H1 (cell line): ENCODE results near the gene SHCBP1L. TPM values are rescaled to one million over a fixed set of nuclear protein-coding genes. Genes with fewer than 3 reads are reported as not detected.
A peak's percentile ranks its signal among the peaks of the same experiment; 100 is the strongest.

Experiments
- CTCF ChIA-PET: fragments of 300-600 bp; sonication (Branson Sonifier 250); formaldehyde crosslinking; loops from one replicate; lab custom pipeline; 2021; ENCODE audit not compliant: partially characterized antibody; lab: Charles Lee
- POLR2A ChIA-PET: fragments of 300-600 bp; sonication (Branson Sonifier 250); formaldehyde crosslinking; loops from one replicate; lab custom pipeline; 2021; ENCODE audit warnings: inconsistent platforms; ENCODE audit not compliant: partially characterized antibody; lab: Charles Lee
- DNase-seq, 2 experiments: peaks; one replicate each; pipeline versions ENCODE4 v3.0.0 to v3.0.0-alpha.2; 2010 to 2022; ENCODE audit warnings: low spot score in 2 of 2, low read depth in 1 of 2, mixed read lengths in 1 of 2
- FAIRE-seq: peaks from 2 replicates; lab custom pipeline; 2011; peaks lifted over from hg19 to GRCh38; lab: Jason Lieb, UNC
- H2AFZ ChIP-seq: 2 replicates; pipeline ENCODE4 v1.8.1; 2012; ENCODE audit warnings: low read length, inconsistent platforms
- H2AK5ac ChIP-seq: 2 replicates; pipeline ENCODE4 v1.6.1; 2013; ENCODE audit warnings: low read depth, low read length
- H2BK120ac ChIP-seq: replicated peaks from 2 replicates; pipeline ENCODE3; 2013; ENCODE audit warnings: low read depth, low read length, inconsistent platforms
- H2BK12ac ChIP-seq: 2 replicates; pipeline ENCODE4 v1.6.1; 2013; ENCODE audit warnings: low read depth, low read length
- H2BK15ac ChIP-seq: 2 replicates; pipeline ENCODE4 v1.6.1; 2013; ENCODE audit warnings: low read length
- H2BK20ac ChIP-seq: 2 replicates; pipeline ENCODE4 v1.6.1; 2013; ENCODE audit warnings: low read length
- H2BK5ac ChIP-seq: 2 replicates; pipeline ENCODE4 v1.6.1; 2013; ENCODE audit warnings: low read depth, low read length
- H3K14ac ChIP-seq: 2 replicates; pipeline ENCODE4 v1.6.1; 2013; ENCODE audit warnings: inconsistent platforms; ENCODE audit not compliant: insufficient read length
- H3K18ac ChIP-seq: 2 replicates; pipeline ENCODE4 v1.6.1; 2013; ENCODE audit warnings: low read length; ENCODE audit errors: extremely low read depth
- H3K23ac ChIP-seq: 2 replicates; pipeline ENCODE4 v1.6.1; 2013; ENCODE audit warnings: inconsistent platforms; ENCODE audit not compliant: insufficient read length
- H3K23me2 ChIP-seq: 2 replicates; pipeline ENCODE4 v1.6.1; 2013; ENCODE audit warnings: low read depth, low read length
- H3K27ac ChIP-seq: 2 replicates; pipeline ENCODE4 v1.6.1; 2011; ENCODE audit warnings: low read depth, low read length, inconsistent platforms
- H3K27me3 ChIP-seq, 4 experiments: replicated peaks in 1 of 4; 1 replicate in 1 of 4; 2 replicates in 3 of 4; pipeline versions ENCODE4 v1.6.1 to v1.8.1; 2011 to 2013; ENCODE audit warnings: low read length in 3 of 4, mild to moderate bottlenecking in 3 of 4, inconsistent platforms in 2 of 4, mixed read lengths in 2 of 4, moderate library complexity in 1 of 4; ENCODE audit not compliant: control insufficient read depth in 3 of 4, insufficient read depth in 3 of 4; ENCODE audit errors: extremely low read depth in 1 of 4
- H3K36me3 ChIP-seq, 4 experiments: 2 replicates each; pipeline versions ENCODE4 v1.6.1 to v1.8.1; 2011 to 2013; ENCODE audit warnings: mild to moderate bottlenecking in 4 of 4, low read length in 3 of 4, moderate library complexity in 2 of 4, control low read depth in 1 of 4, inconsistent platforms in 1 of 4; ENCODE audit not compliant: insufficient read depth in 4 of 4, control insufficient read depth in 2 of 4
- H3K4ac ChIP-seq: replicated peaks from 2 replicates; pipeline ENCODE3; 2013; ENCODE audit warnings: low read length, low read depth, mixed read lengths, inconsistent platforms; ENCODE audit not compliant: insufficient read length
- H3K4me1 ChIP-seq, 4 experiments: replicated peaks in 1 of 4; 1 replicate in 1 of 4; 2 replicates in 3 of 4; pipeline versions ENCODE4 v1.6.1 to v1.8.1; 2011 to 2013; ENCODE audit warnings: low read length in 3 of 4, inconsistent platforms in 2 of 4, mixed read lengths in 1 of 4; ENCODE audit not compliant: insufficient read depth in 4 of 4, control insufficient read depth in 3 of 4
- H3K4me2 ChIP-seq, 2 experiments: 2 replicates each; pipeline versions ENCODE4 v1.6.1 to v1.8.1; 2011 to 2013; ENCODE audit warnings: low read depth in 2 of 2, low read length in 2 of 2, control low read depth in 1 of 2, inconsistent platforms in 1 of 2, mild to moderate bottlenecking in 1 of 2; ENCODE audit not compliant: insufficient read depth in 1 of 2
- H3K4me3 ChIP-seq, 4 experiments: fragments of 200-600, 300-600 bp in 1 of 4; sonication (generic), shearing (Covaris generic), sonication (Bioruptor Twin) in 1 of 4; 2 replicates each; pipeline versions ENCODE4 v1.5.1 to v1.8.1; 2011 to 2016; ENCODE audit warnings: low read length in 4 of 4, low read depth in 3 of 4, control low read depth in 2 of 4, inconsistent platforms in 2 of 4, mild to moderate bottlenecking in 2 of 4, mixed read lengths in 1 of 4, moderate library complexity in 1 of 4; ENCODE audit not compliant: insufficient read depth in 2 of 4; ENCODE audit errors: extremely low read depth in 1 of 4
- H3K56ac ChIP-seq: replicated peaks from 2 replicates; pipeline ENCODE3; 2013; ENCODE audit warnings: low read depth, mild to moderate bottlenecking, mixed read lengths, low read length, inconsistent platforms; ENCODE audit not compliant: insufficient read length
- H3K79me1 ChIP-seq: 2 replicates; pipeline ENCODE4 v1.6.1; 2013; ENCODE audit warnings: low read depth, low read length, control low read depth
- H3K79me2 ChIP-seq, 2 experiments: 2 replicates each; pipeline versions ENCODE4 v1.6.1 to v1.8.1; 2012 to 2013; ENCODE audit warnings: low read length in 2 of 2, mild to moderate bottlenecking in 2 of 2, inconsistent platforms in 1 of 2; ENCODE audit not compliant: insufficient read depth in 2 of 2, control insufficient read depth in 1 of 2
- H3K9ac ChIP-seq, 4 experiments: replicated peaks in 1 of 4; 1 replicate in 1 of 4; 2 replicates in 3 of 4; pipeline versions ENCODE4 v1.6.1 to v1.8.1; 2011 to 2013; ENCODE audit warnings: low read depth in 3 of 4, low read length in 3 of 4, control low read depth in 2 of 4, mild to moderate bottlenecking in 2 of 4, moderate library complexity in 2 of 4, inconsistent platforms in 1 of 4; ENCODE audit errors: extremely low read depth in 1 of 4
- H3K9me3 ChIP-seq, 2 experiments: 2 replicates each; pipeline versions ENCODE4 v1.6.1 to v1.8.1; 2012 to 2013; ENCODE audit warnings: mild to moderate bottlenecking in 2 of 2, moderate library complexity in 2 of 2, control low read depth in 1 of 2, inconsistent platforms in 1 of 2, low read depth in 1 of 2, low read length in 1 of 2, mixed read lengths in 1 of 2; ENCODE audit not compliant: insufficient read depth in 2 of 2
- H4K20me1 ChIP-seq, 2 experiments: replicated peaks in 1 of 2; 2 replicates each; pipeline versions ENCODE3 to v1.8.1; 2011 to 2013; ENCODE audit warnings: inconsistent platforms in 2 of 2, low read length in 2 of 2, mild to moderate bottlenecking in 1 of 2; ENCODE audit not compliant: insufficient read depth in 2 of 2, control insufficient read depth in 1 of 2
- H4K5ac ChIP-seq: 2 replicates; pipeline ENCODE4 v1.6.1; 2013; ENCODE audit warnings: low read length, low read depth, mixed read lengths, inconsistent platforms; ENCODE audit not compliant: insufficient read length
- H4K8ac ChIP-seq: 2 replicates; pipeline ENCODE4 v1.8.0; 2013; ENCODE audit warnings: mild to moderate bottlenecking, moderate library complexity, low read length, inconsistent platforms; ENCODE audit not compliant: insufficient read depth; ENCODE audit errors: extremely low read depth
- H4K91ac ChIP-seq: replicated peaks from 2 replicates; pipeline ENCODE3; 2013; ENCODE audit warnings: low read length, mixed read lengths, inconsistent platforms; ENCODE audit not compliant: insufficient read length
- BCL11A ChIP-seq, 2 experiments: IDR thresholded peaks; one replicate each; pipeline ENCODE4 v1.6.1; 2011; ENCODE audit warnings: low read depth in 2 of 2, low read length in 2 of 2, mild to moderate bottlenecking in 2 of 2
- BRCA1 ChIP-seq: IDR thresholded peaks from 2 replicates; pipeline ENCODE4 v1.6.1; 2012; ENCODE audit warnings: low read depth, low read length, improper control_type of control experiment
- CREB1 ChIP-seq: IDR thresholded peaks from 2 replicates; pipeline ENCODE4 v1.6.1; 2012; ENCODE audit warnings: inconsistent platforms
- EP300 ChIP-seq, 2 experiments: IDR thresholded peaks; 1 replicate in 1 of 2; 2 replicates in 1 of 2; pipeline ENCODE4 v1.6.1; 2011 to 2012; ENCODE audit warnings: low read depth in 2 of 2, low read length in 2 of 2, mild to moderate bottlenecking in 2 of 2, borderline replicate concordance in 1 of 2, inconsistent platforms in 1 of 2, moderate library complexity in 1 of 2
- MAX ChIP-seq: IDR thresholded peaks from 2 replicates; pipeline ENCODE4 v1.6.1; 2012; ENCODE audit warnings: inconsistent platforms
- NANOG ChIP-seq: IDR thresholded peaks from 2 replicates; pipeline ENCODE4 v1.6.1; 2011; ENCODE audit warnings: low read length, low read depth, mild to moderate bottlenecking, inconsistent platforms; ENCODE audit not compliant: insufficient read depth, poor library complexity, severe bottlenecking
- NRF1 ChIP-seq: IDR thresholded peaks from 2 replicates; pipeline ENCODE4 v1.6.1; 2011; ENCODE audit warnings: mild to moderate bottlenecking, low read depth, low read length, improper control_type of control experiment
- RFX5 ChIP-seq: IDR thresholded peaks from 2 replicates; pipeline ENCODE4 v1.6.1; 2011; ENCODE audit warnings: low read depth, low read length, improper control_type of control experiment, borderline replicate concordance
- RNF2 ChIP-seq: fragments of 200-900, 300-1000 bp; sonication (generic); IDR thresholded peaks from 2 replicates; pipeline ENCODE4 v1.7.1; 2016; ENCODE audit warnings: borderline replicate concordance, low read depth, mild to moderate bottlenecking, antibody characterized with exemption, low read length; ENCODE audit not compliant: poor library complexity, severe bottlenecking; ENCODE audit errors: missing control alignments
- SIRT6 ChIP-seq: IDR thresholded peaks from one replicate; pipeline ENCODE4 v1.7.1; 2012; ENCODE audit warnings: low read length, inconsistent platforms
- SP4 ChIP-seq: IDR thresholded peaks from 2 replicates; pipeline ENCODE4 v1.6.1; 2012; ENCODE audit warnings: low read length, inconsistent platforms
- TBP ChIP-seq: IDR thresholded peaks from 2 replicates; pipeline ENCODE4 v1.6.1; 2011; ENCODE audit warnings: low read depth, low read length, improper control_type of control experiment
- WGBS, 2 experiments: shearing (Covaris generic) in 1 of 2; methylation state at CpG; one replicate each; pipeline versions ENCODE4 v1.1.6 to v1.1.7; 2013 to 2015; ENCODE audit warnings: low lambda C conversion rate in 2 of 2, mixed read lengths in 2 of 2, inconsistent platforms in 1 of 2, low coverage in 1 of 2, missing lambda C conversion rate in 1 of 2; ENCODE audit not compliant: insufficient replicate concordance in 2 of 2, insufficient coverage in 1 of 2, insufficient read length in 1 of 2; ENCODE audit errors: extremely low coverage in 1 of 2, missing lambda C conversion rate in 1 of 2; 5-methylcytosine and 5-hydroxymethylcytosine counted together
- polyA plus RNA-seq, 7 experiments: library from polyadenylated mRNA; depleted of rRNA in 3 of 7; stranded (reverse) in 5 of 7; unstranded in 2 of 7; fragments of >200 nt in 5 of 7; fragments of 200-250 nt in 2 of 7; gene quantifications; 1 replicate in 5 of 7; 2 replicates in 1 of 7; 4 replicates in 1 of 7; pipeline versions ENCODE4 v1.2.1 to v1.2.3, GENCODE V29; 2011 to 2013; ENCODE audit warnings: missing spikeins in 2 of 7, mixed read lengths in 2 of 7
- total RNA-seq: library from RNA; stranded (reverse); fragmentation: NEBNext Ultra II Directional; extraction: Animal tissue kit (Norgen Biotek cat#: 25700); gene quantifications from 2 replicates; pipeline ENCODE4 v1.2.1, GENCODE V29; 2021

Gene SHCBP1L
- total and polyA plus RNA-seq, 2 of the 8 experiments (the other 6 are each of a cell fraction or from before 2014, with no cell fraction given): not detected

GRCh38 chr1:182972829-182973228 lies 19.9 kb upstream of the SHCBP1L start:
- Histone ChIP-seq H2BK20ac (no peak overlapping the region), H2AFZ (0 out of 2 replicates have a peak overlapping the region, but pooled peaks have one; percentile 49), H3K56ac (no peak overlapping the region), H2BK120ac (no peak overlapping the region), H4K20me1 (no peaks in the 10 kb centered on the region), H3K27me3 (no peaks in the 10 kb centered on the region), H3K9me3 (no peaks in the 10 kb centered on the region), H3K4me2 (no peak overlapping the region), H2AK5ac (no peak overlapping the region), H3K4me1 (no peaks in the 10 kb centered on the region)
- CTCF ChIA-PET: no interaction called here
- POLR2A ChIA-PET: no interaction called here
- TF ChIP-seq RFX5 (no peak), BCL11A (IDR thresholded peaks at IDR 0.05; ENCODE audit: low read depth in 2 of 2, low read length in 2 of 2) (no peak), CREB1 (no peak), TBP (no peak), NANOG (no peak), SIRT6 (no peak), SP4 (no peak), EP300 (IDR thresholded peaks at IDR 0.05; ENCODE audit: borderline replicate concordance in 1 of 2, low read depth in 2 of 2, low read length in 2 of 2) (no peak), NRF1 (no peak), BRCA1 (no peak), MAX (no peak), RNF2 (no peak)
- TF ChIP-seq, all 59 proteins: peak for 0
- Histone ChIP-seq H3K23me2 (no peaks in the 10 kb centered on the region), H3K14ac (no peak overlapping the region), H3K9ac (peak overlapping the region in 1 of 4 experiments; percentile 34; a peak in 1 of 7 replicates), H3K27ac (no peak overlapping the region), H3K79me1 (no peaks in the 10 kb centered on the region), H3K23ac (no peak overlapping the region), H4K5ac (no peak overlapping the region), H3K4me3 (no peak overlapping the region), H3K36me3 (no peaks in the 10 kb centered on the region), H3K4ac (no peak overlapping the region), H3K79me2 (no peaks in the 10 kb centered on the region), H2BK15ac (no peak overlapping the region), H3K18ac (no peak overlapping the region), H2BK5ac (no peak overlapping the region), H2BK12ac (no peak overlapping the region), H4K8ac (no peak overlapping the region), H4K91ac (no peak overlapping the region)
- WGBS, 2 experiments: 93% methylated on average over 6 of the region's 6 CpGs; no CpG with 5 or more reads in 1 of the 2 experiments
- DNase-seq (no peak), FAIRE-seq (no peak)
